D341Med (cell line): ENCODE results near the gene KLHL41.
"Not testable (repeated sequence)": the region's sequence is repeated elsewhere in the genome, so short reads cannot be mapped to it uniquely, and the experiment has no call there.

Experiments used
- DNase-seq: peaks from one replicate; pipeline ENCODE4 v3.0.0; 2012; ENCODE audit warnings: low spot score

The KLHL41 gene

GRCh38 chr2:169573160-169573973, 63.9 kb downstream of the KLHL41 start, which contains the start of gene FASTKD1:
TSS of gene FASTKD1 (minus strand) at chr2:169573865. CDS start at chr2:169572029, 1,836 bp downstream.
- DNase-seq: peak; percentile 87

GRCh38 chr2:169573974-169574299, 64.4 kb downstream of the KLHL41 start:
- DNase-seq: no peak

- not testable (repeated sequence) for DNase-seq
These were observed 65.0 kb downstream of the KLHL41 start for GRCh38 chr2:169574539-169574938.

- not testable (repeated sequence) for DNase-seq
These were observed 65.8 kb downstream of the KLHL41 start for GRCh38 chr2:169575264-169575663.
